ENCODE data around the gene COPG2.

The COPG2 gene

DNA sequence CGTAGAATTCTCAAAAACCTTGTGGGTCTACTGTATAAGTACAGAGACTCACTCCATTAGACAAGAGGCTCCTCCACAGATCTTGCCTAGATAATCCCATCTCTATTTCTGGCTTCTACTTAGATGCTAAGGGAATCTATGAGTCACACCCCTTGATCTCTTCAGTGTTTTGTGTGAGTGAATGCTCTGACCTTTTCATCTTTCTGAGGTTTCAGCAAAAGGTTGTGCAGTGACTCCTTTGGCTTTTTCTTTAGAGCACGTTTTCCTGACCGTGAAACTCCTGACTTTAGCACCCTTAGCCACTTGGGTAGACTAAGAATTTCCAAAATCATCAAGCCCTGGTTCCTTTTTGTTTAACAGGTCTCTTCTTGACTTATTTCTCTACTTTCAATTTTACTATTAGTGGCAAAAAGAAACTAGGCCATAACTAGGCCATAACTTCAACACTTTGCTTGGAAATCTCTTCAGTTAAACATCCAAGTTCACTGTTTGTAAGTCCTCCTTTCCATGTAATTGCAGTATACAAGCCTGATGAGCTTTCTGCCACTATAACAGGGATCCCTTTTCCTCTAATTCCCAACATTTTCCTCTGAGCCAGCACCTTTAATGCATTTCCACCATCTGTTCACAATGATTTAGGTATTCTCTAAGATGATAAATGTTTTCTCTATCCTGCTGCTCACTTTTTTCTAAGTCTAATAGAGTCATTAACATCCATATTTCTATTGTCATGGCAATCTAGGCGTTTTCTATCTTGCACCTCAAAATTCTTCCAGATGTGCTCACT is 19.4 kb downstream of the COPG2 start:
- TF ChIP-seq, protein P1, sequence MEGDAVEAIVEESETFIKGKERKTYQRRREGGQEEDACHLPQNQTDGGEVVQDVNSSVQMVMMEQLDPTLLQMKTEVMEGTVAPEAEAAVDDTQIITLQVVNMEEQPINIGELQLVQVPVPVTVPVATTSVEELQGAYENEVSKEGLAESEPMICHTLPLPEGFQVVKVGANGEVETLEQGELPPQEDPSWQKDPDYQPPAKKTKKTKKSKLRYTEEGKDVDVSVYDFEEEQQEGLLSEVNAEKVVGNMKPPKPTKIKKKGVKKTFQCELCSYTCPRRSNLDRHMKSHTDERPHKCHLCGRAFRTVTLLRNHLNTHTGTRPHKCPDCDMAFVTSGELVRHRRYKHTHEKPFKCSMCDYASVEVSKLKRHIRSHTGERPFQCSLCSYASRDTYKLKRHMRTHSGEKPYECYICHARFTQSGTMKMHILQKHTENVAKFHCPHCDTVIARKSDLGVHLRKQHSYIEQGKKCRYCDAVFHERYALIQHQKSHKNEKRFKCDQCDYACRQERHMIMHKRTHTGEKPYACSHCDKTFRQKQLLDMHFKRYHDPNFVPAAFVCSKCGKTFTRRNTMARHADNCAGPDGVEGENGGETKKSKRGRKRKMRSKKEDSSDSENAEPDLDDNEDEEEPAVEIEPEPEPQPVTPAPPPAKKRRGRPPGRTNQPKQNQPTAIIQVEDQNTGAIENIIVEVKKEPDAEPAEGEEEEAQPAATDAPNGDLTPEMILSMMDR (IDR thresholded peaks at IDR 0.05; ENCODE audit: insufficient read depth, missing control alignments): no peak
- FAIRE-seq (no peak), DNase-seq (ENCODE audit: insufficient read length, low spot score) (no peak)

- FAIRE-seq (no peak), DNase-seq (ENCODE audit: insufficient read length, low spot score) (no peak)
- TF ChIP-seq, protein P1 (IDR thresholded peaks at IDR 0.05; ENCODE audit: insufficient read depth, missing control alignments): no peak
These were observed 20.0 kb downstream of the COPG2 start for GRCh38 chr7:130648580-130648979.

GRCh38 chr7:130642383-130642782 is 26.2 kb downstream of the COPG2 start:
- FAIRE-seq (no peak), DNase-seq (ENCODE audit: insufficient read length, low spot score) (no peak)

GRCh38 chr7:130641497-130641896 is 27.1 kb downstream of the COPG2 start:
- FAIRE-seq (no peak), DNase-seq (ENCODE audit: insufficient read length, low spot score) (no peak)
- TF ChIP-seq, protein P1 (IDR thresholded peaks at IDR 0.05; ENCODE audit: insufficient read depth, missing control alignments): no peak

More at GRCh38 chr7:130642383-130642782, 26.2 kb downstream of the COPG2 start:
- TF ChIP-seq, protein P1 (IDR thresholded peaks at IDR 0.05; ENCODE audit: insufficient read depth, missing control alignments): no peak

DNA sequence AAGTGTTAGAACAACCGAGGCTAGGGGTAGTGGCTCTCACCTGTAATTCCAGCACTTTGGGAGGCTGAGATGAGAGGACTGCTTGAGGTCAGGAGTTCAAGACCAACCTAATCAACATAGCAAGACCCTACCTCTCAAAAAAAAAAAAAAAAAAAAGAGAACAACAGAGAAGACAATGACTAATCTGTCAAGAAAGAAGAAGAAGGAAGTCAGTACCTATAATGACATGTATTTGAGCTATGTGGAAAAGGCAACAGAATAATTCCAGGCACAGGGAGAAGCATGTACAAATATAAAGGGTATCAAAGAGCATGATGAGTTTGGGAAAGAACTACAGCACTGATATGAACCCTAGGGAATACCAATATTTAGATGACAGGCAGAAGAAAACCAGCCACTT is 27.5 kb downstream of the COPG2 start:
- TF ChIP-seq, protein P1 (IDR thresholded peaks at IDR 0.05; ENCODE audit: insufficient read depth, missing control alignments): no peak
- no peak for FAIRE-seq
- DNase-seq (ENCODE audit: insufficient read length, low spot score): no peak

- FAIRE-seq (no peak), DNase-seq (ENCODE audit: insufficient read length, low spot score) (no peak)
- TF ChIP-seq, protein P1 (IDR thresholded peaks at IDR 0.05; ENCODE audit: insufficient read depth, missing control alignments): no peak
These were observed 29.2 kb downstream of the COPG2 start for GRCh38 chr7:130639388-130639787.

DNA sequence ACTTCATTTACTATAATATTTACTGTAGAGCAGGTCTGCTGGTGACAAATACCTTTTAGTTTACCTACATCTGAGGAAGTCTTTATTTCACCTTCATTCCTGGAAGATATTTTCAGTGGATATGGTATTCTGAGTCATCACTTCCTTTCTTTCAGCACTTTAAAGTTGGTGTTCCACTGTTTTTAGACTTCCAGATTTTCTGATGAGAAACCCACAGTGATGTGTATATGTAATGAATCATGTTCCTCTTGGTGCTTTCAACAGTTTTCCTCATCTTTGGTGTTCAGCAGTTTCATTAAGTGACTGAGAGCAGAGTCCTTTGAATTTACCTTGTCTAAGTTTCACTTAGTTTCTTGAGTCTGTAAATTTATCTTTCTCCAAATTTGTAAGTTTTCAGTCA is 36.4 kb downstream of the COPG2 start:
- TF ChIP-seq, protein P1 (IDR thresholded peaks at IDR 0.05; ENCODE audit: insufficient read depth, missing control alignments): no peak
- DNase-seq (ENCODE audit: insufficient read length, low spot score) (no peak), FAIRE-seq (no peak)
